Naive thymus-derived CD8-positive, alpha-beta T cell (primary cell): ENCODE measurements around the gene DNAH6. TPM values are rescaled to one million over a fixed set of nuclear protein-coding genes. Genes with fewer than 3 reads are reported as not detected.
A peak's percentile ranks its signal among the peaks of the same experiment; 100 is the strongest.

ENCODE experiments used
- ATAC-seq, 2 donors: fragments of 150-1000 bp; cut with Tn5 transposase in 1 of 2; sonication (Bioruptor Pico), chemical (Tn5 transposase) in 1 of 2; 1 replicate in 1 of 2; 2 replicates in 1 of 2; pipeline ENCODE4 v1.10.0; 2021; ENCODE audit warnings: mild to moderate bottlenecking in 2 of 2, moderate library complexity in 2 of 2
- POLR2A ChIA-PET: fragments of 350-600 bp; sonication (Branson Sonifier 250); formaldehyde crosslinking; loops from one replicate; lab custom pipeline; 2021; ENCODE audit warnings: antibody characterized with exemption; lab: Charles Lee
- DNase-seq, 10 donors: peaks; one replicate each; pipeline versions ENCODE4 v3.0.0 to v3.0.0-alpha.2; 2020 to 2022
- H3K27ac Mint-ChIP-seq, 10 donors: one replicate each; pipeline ENCODE4 v1.8.0; 2020 to 2022; ENCODE audit warnings: mild to moderate bottlenecking in 10 of 10, mixed read lengths in 10 of 10, moderate library complexity in 4 of 10, inconsistent platforms in 1 of 10
- H3K27me3 Mint-ChIP-seq, 5 donors: one replicate each; pipeline ENCODE4 v1.8.0; 2021 to 2022; ENCODE audit warnings: mixed read lengths in 5 of 5
- H3K36me3 Mint-ChIP-seq, 3 donors: one replicate each; pipeline ENCODE4 v1.8.0; 2020 to 2022; ENCODE audit warnings: mixed read lengths in 3 of 3, mild to moderate bottlenecking in 2 of 3, inconsistent platforms in 1 of 3
- H3K4me1 Mint-ChIP-seq, 4 donors: one replicate each; pipeline ENCODE4 v1.8.0; 2021 to 2022; ENCODE audit warnings: mixed read lengths in 4 of 4
- H3K4me3 Mint-ChIP-seq, 10 donors: one replicate each; pipeline ENCODE4 v1.8.0; 2020 to 2022; ENCODE audit warnings: mild to moderate bottlenecking in 10 of 10, mixed read lengths in 10 of 10, moderate library complexity in 6 of 10, inconsistent platforms in 1 of 10
- H3K9me3 Mint-ChIP-seq, 9 donors: one replicate each; pipeline ENCODE4 v1.8.0; 2020 to 2022; ENCODE audit warnings: mixed read lengths in 9 of 9, mild to moderate bottlenecking in 3 of 9, inconsistent platforms in 1 of 9, moderate library complexity in 1 of 9
- polyA plus RNA-seq, 3 donors: library from polyadenylated mRNA; unstranded; fragments of 300-500 nt; fragmentation: Illumina TruSeq; gene quantifications; one replicate each; pipeline ENCODE4 v1.2.3, GENCODE V29; 2021
- total RNA-seq, 8 experiments: library from RNA in 2 of 8; stranded (reverse) in 2 of 8; gene quantifications; one replicate each; pipeline ENCODE4 v1.2.3 and lab custom pipeline; 2021 to 2026

Gene DNAH6
- total and polyA plus RNA-seq, 5 experiments from 2014 or later: 0.74 to 1.6 (median 1.2) TPM

GRCh38 chr2:84486441-84487115, 29.7 kb upstream of the DNAH6 start:
- DNase-seq (no peak), ATAC-seq (no peak)
- Mint-ChIP-seq H3K27me3 (no peaks in the 10 kb centered on the region), H3K36me3 (peaks cover 0 to 1% (median 0%) of the 10 kb centered on the region in 3 donors), H3K4me3 (no peak overlapping the region), H3K9me3 (no peaks in the 10 kb centered on the region), H3K27ac (no peak overlapping the region), H3K4me1 (peaks cover 6 to 14% (median 12%) of the 10 kb centered on the region in 4 donors)
- POLR2A ChIA-PET: interaction anchor here (0.5 kb wide), 1 partner anchor 9 kb away, joined by 3 read pairs; no protein-coding TSS in a partner anchor

- Mint-ChIP-seq H3K9me3 (no peaks in the 10 kb centered on the region), H3K27ac (peak overlapping the region in 1 of 10 donors; percentile 65), H3K27me3 (no peaks in the 10 kb centered on the region), H3K4me1 (peaks cover 2 to 5% (median 3%) of the 10 kb centered on the region in 4 donors), H3K36me3 (peaks cover 0 to 1% (median 0%) of the 10 kb centered on the region in 3 donors), H3K4me3 (no peak overlapping the region)
- DNase-seq (no peak), ATAC-seq (no peak)
- POLR2A ChIA-PET: interaction anchor here (0.5 kb wide), 1 partner anchor 10 kb away, joined by 3 read pairs; no protein-coding TSS in a partner anchor
These were observed 28.9 kb upstream of the DNAH6 start for GRCh38 chr2:84487298-84487996.

- ATAC-seq (no peak), DNase-seq (no peak)
- Mint-ChIP-seq H3K27ac (no peak overlapping the region), H3K36me3 (peaks cover 0 to 1% (median 0%) of the 10 kb centered on the region in 3 donors), H3K4me3 (no peak overlapping the region), H3K27me3 (peaks cover 0 to 3% (median 0%) of the 10 kb centered on the region in 5 donors), H3K4me1 (peaks cover 4 to 8% (median 6%) of the 10 kb centered on the region in 4 donors), H3K9me3 (no peaks in the 10 kb centered on the region)
- POLR2A ChIA-PET: no interaction called here
These were observed 25.0 kb upstream of the DNAH6 start for GRCh38 chr2:84491256-84491655.

- H3K4me1 Mint-ChIP-seq: peaks cover 4 to 8% (median 6%) of the 10 kb centered on the region in 4 donors
- DNase-seq: no peak
- peaks cover 0 to 3% (median 0%) of the 10 kb centered on the region in 5 donors for H3K27me3 Mint-ChIP-seq
- POLR2A ChIA-PET: no interaction called here
- no peak overlapping the region for H3K4me3 Mint-ChIP-seq
- no peak overlapping the region for H3K27ac Mint-ChIP-seq
- no peak for ATAC-seq
- H3K36me3 Mint-ChIP-seq: peaks cover 0 to 1% (median 0%) of the 10 kb centered on the region in 3 donors
- H3K9me3 Mint-ChIP-seq: no peaks in the 10 kb centered on the region
These were observed 24.6 kb upstream of the DNAH6 start for GRCh38 chr2:84491741-84492140.

- ATAC-seq (no peak), DNase-seq (no peak)
- Mint-ChIP-seq H3K9me3 (no peaks in the 10 kb centered on the region), H3K4me1 (peaks cover 4 to 11% (median 8%) of the 10 kb centered on the region in 4 donors), H3K4me3 (no peak overlapping the region), H3K36me3 (peaks cover 0 to 1% (median 0%) of the 10 kb centered on the region in 3 donors), H3K27me3 (peaks cover 0 to 3% (median 0%) of the 10 kb centered on the region in 5 donors), H3K27ac (no peak overlapping the region)
- POLR2A ChIA-PET: interaction anchor here (1.4 kb wide), 1 partner anchor 414 kb away, joined by 3 read pairs; no protein-coding TSS in a partner anchor
These were observed 23.7 kb upstream of the DNAH6 start for GRCh38 chr2:84492571-84492970.

- POLR2A ChIA-PET: interaction anchor here (1.2 to 1.4 kb wide), 2 partner anchors 413 to 433 kb away, joined by 3 read pairs; no protein-coding TSS in a partner anchor
- no peak overlapping the region for H3K4me3 Mint-ChIP-seq
- H3K36me3 Mint-ChIP-seq: peaks cover 0 to under 1% (median 0%) of the 10 kb centered on the region in 3 donors
- H3K27me3 Mint-ChIP-seq: peaks cover 0 to 3% (median 0%) of the 10 kb centered on the region in 5 donors
- peaks cover 4 to 18% (median 14%) of the 10 kb centered on the region in 4 donors for H3K4me1 Mint-ChIP-seq
- no peak overlapping the region for H3K27ac Mint-ChIP-seq
- H3K9me3 Mint-ChIP-seq: no peaks in the 10 kb centered on the region
- ATAC-seq (no peak), DNase-seq (no peak)
These were observed 22.8 kb upstream of the DNAH6 start for GRCh38 chr2:84493514-84493913.

- Mint-ChIP-seq H3K4me3 (no peak overlapping the region), H3K9me3 (no peaks in the 10 kb centered on the region), H3K27me3 (peaks cover 0 to 3% (median 0%) of the 10 kb centered on the region in 5 donors), H3K4me1 (peaks cover 4 to 18% (median 16%) of the 10 kb centered on the region in 4 donors), H3K36me3 (no peaks in the 10 kb centered on the region), H3K27ac (no peak overlapping the region)
- ATAC-seq (no peak), DNase-seq (no peak)
- POLR2A ChIA-PET: interaction anchor here (1.2 kb wide), 1 partner anchor 432 kb away, joined by 3 read pairs; no protein-coding TSS in a partner anchor
These were observed 22.2 kb upstream of the DNAH6 start for GRCh38 chr2:84494070-84494469.

GRCh38 chr2:84495539-84496146, 20.7 kb upstream of the DNAH6 start:
- peak; percentile 94 to 99 for ATAC-seq
- peaks cover 0 to 5% (median 0%) of the 10 kb centered on the region in 9 donors for H3K9me3 Mint-ChIP-seq
- peaks cover 0 to 3% (median 0%) of the 10 kb centered on the region in 5 donors for H3K27me3 Mint-ChIP-seq
- peak overlapping the region; percentile 16 to 94 (median 84) for H3K27ac Mint-ChIP-seq
- H3K36me3 Mint-ChIP-seq: peaks cover 0 to 2% (median 0%) of the 10 kb centered on the region in 3 donors
- H3K4me3 Mint-ChIP-seq: peak overlapping the region in 3 of 10 donors; percentile 10 to 31 (median 18)
- H3K4me1 Mint-ChIP-seq: peaks cover 6 to 19% (median 17%) of the 10 kb centered on the region in 4 donors
- DNase-seq: peak in 8 of 10 donors; percentile 18 to 81 (median 68)
- POLR2A ChIA-PET: no interaction called here

GRCh38 chr2:84496386-84496785, 19.9 kb upstream of the DNAH6 start:
- Mint-ChIP-seq H3K27ac (peak overlapping the region in 1 of 10 donors; percentile 92), H3K4me3 (no peak overlapping the region), H3K27me3 (peaks cover 0 to 3% (median 0%) of the 10 kb centered on the region in 5 donors), H3K36me3 (peaks cover 0 to 2% (median 0%) of the 10 kb centered on the region in 3 donors), H3K4me1 (peaks cover 6 to 19% (median 17%) of the 10 kb centered on the region in 4 donors), H3K9me3 (peaks cover 0 to 5% (median 0%) of the 10 kb centered on the region in 9 donors)
- DNase-seq (no peak), ATAC-seq (no peak)
- POLR2A ChIA-PET: interaction anchor here (1.9 kb wide), 1 partner anchor 384 kb away, joined by 13 read pairs; the partner anchor contains the start of gene TRABD2A

- Mint-ChIP-seq H3K4me1 (peaks cover 6 to 19% (median 17%) of the 10 kb centered on the region in 4 donors), H3K27me3 (peaks cover 0 to 3% (median 0%) of the 10 kb centered on the region in 5 donors), H3K4me3 (no peak overlapping the region), H3K9me3 (peaks cover 0 to 10% (median 0%) of the 10 kb centered on the region in 9 donors), H3K36me3 (peaks cover 0 to 7% (median 2%) of the 10 kb centered on the region in 3 donors), H3K27ac (peak overlapping the region in 4 of 10 donors; percentile 4 to 55 (median 22))
- POLR2A ChIA-PET: interaction anchor here (1.4 to 1.9 kb wide), 2 partner anchors 326 to 383 kb away, joined by 3 to 13 read pairs; partner anchors contain the start of gene TRABD2A
- no peak for ATAC-seq
- DNase-seq: no peak
These were observed 19.0 kb upstream of the DNAH6 start for GRCh38 chr2:84497285-84497684.

GRCh38 chr2:84498150-84498799, 18.0 kb upstream of the DNAH6 start:
- Mint-ChIP-seq H3K27ac (peak overlapping the region; percentile 6 to 77 (median 46)), H3K36me3 (peaks cover 0 to 7% (median 2%) of the 10 kb centered on the region in 3 donors), H3K4me3 (no peak overlapping the region), H3K4me1 (peaks cover 6 to 19% (median 17%) of the 10 kb centered on the region in 4 donors), H3K9me3 (peaks cover 0 to 10% (median 2%) of the 10 kb centered on the region in 9 donors), H3K27me3 (peaks cover 0 to 3% (median 0%) of the 10 kb centered on the region in 5 donors)
- POLR2A ChIA-PET: interaction anchor here (1.4 to 1.9 kb wide), 2 partner anchors 325 to 382 kb away, joined by 3 to 13 read pairs; partner anchors contain the start of gene TRABD2A
- ATAC-seq (no peak), DNase-seq (no peak)
